ENCODE data around the gene PIGU.
"Not testable (repeated sequence)": the region's sequence is repeated elsewhere in the genome, so short reads cannot be mapped to it uniquely, and the experiment has no call there.

The PIGU gene

GRCh38 chr20:34532756-34533155, 144.1 kb downstream of the PIGU start:
- DNase-seq (ENCODE audit: low read depth) = no peak

- no peak for DNase-seq (ENCODE audit: low read depth)
These were observed 144.6 kb downstream of the PIGU start for GRCh38 chr20:34532320-34532719.

- no peak for DNase-seq (ENCODE audit: low read depth)
These were observed 145.2 kb downstream of the PIGU start for GRCh38 chr20:34531608-34532265.

- DNase-seq (ENCODE audit: low read depth) = no peak
These were observed 146.6 kb downstream of the PIGU start for GRCh38 chr20:34530342-34530741.

GRCh38 chr20:34529742-34530141, 147.2 kb downstream of the PIGU start:
- DNase-seq (ENCODE audit: low read depth) = no peak

- no peak for DNase-seq (ENCODE audit: low read depth)
These were observed 148.0 kb downstream of the PIGU start for GRCh38 chr20:34528921-34529297.

- no peak for DNase-seq (ENCODE audit: low read depth)
These were observed 149.9 kb downstream of the PIGU start for GRCh38 chr20:34527016-34527415.

GRCh38 chr20:34526466-34526865, 150.4 kb downstream of the PIGU start:
- DNase-seq (ENCODE audit: low read depth) = no peak

GRCh38 chr20:34525709-34526416, 151.0 kb downstream of the PIGU start:
- DNase-seq (ENCODE audit: low read depth) = no peak

- DNase-seq (ENCODE audit: low read depth) = no peak
These were observed 151.6 kb downstream of the PIGU start for GRCh38 chr20:34525342-34525708.

GRCh38 chr20:34524426-34524825, 152.5 kb downstream of the PIGU start:
- no peak for DNase-seq (ENCODE audit: low read depth)

- no peak for DNase-seq (ENCODE audit: low read depth)
These were observed 153.7 kb downstream of the PIGU start for GRCh38 chr20:34522969-34523871.

- not testable (repeated sequence) for DNase-seq (ENCODE audit: low read depth)
These were observed 157.1 kb downstream of the PIGU start for GRCh38 chr20:34519841-34520240.

GRCh38 chr20:34518863-34519262, 158.0 kb downstream of the PIGU start:
- DNase-seq (ENCODE audit: low read depth) = not testable (repeated sequence)

GRCh38 chr20:34517114-34517505, 159.8 kb downstream of the PIGU start:
- DNase-seq (ENCODE audit: low read depth) = no peak

- peak; percentile 86 for DNase-seq (ENCODE audit: low read depth)
These were observed 160.4 kb downstream of the PIGU start, which contains the start of gene DYNLRB1 for GRCh38 chr20:34516247-34517113. DYNLRB1 (plus strand) TSS chr20:34516422; CDS start chr20:34516459, 37 bp downstream.

GRCh38 chr20:34515484-34516246, 161.2 kb downstream of the PIGU start:
- DNase-seq (ENCODE audit: low read depth) = peak; percentile 52

GRCh38 chr20:34514897-34515483, 161.9 kb downstream of the PIGU start:
- no peak for DNase-seq (ENCODE audit: low read depth)

- DNase-seq (ENCODE audit: low read depth) = not testable (repeated sequence)
These were observed 162.9 kb downstream of the PIGU start for GRCh38 chr20:34514034-34514433.

- DNase-seq (ENCODE audit: low read depth) = no peak
These were observed 163.9 kb downstream of the PIGU start for GRCh38 chr20:34512955-34513419.
